ENCODE data around the gene ZFP57. TPM values are rescaled to one million over a fixed set of nuclear protein-coding genes. Genes with fewer than 3 reads are reported as not detected.

The ZFP57 gene
- total and polyA plus RNA-seq, 9 donors = 0.13 to 0.25 (median 0.24) TPM; not detected in 6

- H3K9me3 ChIP-seq = no peaks in the 10 kb centered on the region
- H3K4me3 ChIP-seq = no peak overlapping the region
- DNase-seq = no peak
- H3K36me3 ChIP-seq = no peaks in the 10 kb centered on the region
- no peaks in the 10 kb centered on the region for H3K4me1 ChIP-seq (ENCODE audit: insufficient read depth)
- TF ChIP-seq CTCF (IDR thresholded peaks at IDR 0.05) = no peak
- TF ChIP-seq EP300 (IDR thresholded peaks at IDR 0.05) = no peak
- no peak for TF ChIP-seq POLR2A (IDR thresholded peaks at IDR 0.05)
- intact Hi-C loops (cut with DNase I) = no loop called here
- no peak overlapping the region for H3K27ac ChIP-seq
- 86 to 90% (median 88%) methylated on average over 23 of the region's 23 CpGs for WGBS, 3 donors
- no peaks in the 10 kb centered on the region for H3K27me3 ChIP-seq
Observed at GRCh38 chr6:29647927-29648642, 32.9 kb downstream of the ZFP57 start.

GRCh38 chr6:29641430-29642148 lies 39.4 kb downstream of the ZFP57 start:
- H3K9me3 ChIP-seq = no peaks in the 10 kb centered on the region
- intact Hi-C loops (cut with DNase I) = no loop called here
- H3K4me1 ChIP-seq (ENCODE audit: insufficient read depth) = no peaks in the 10 kb centered on the region
- H3K4me3 ChIP-seq = no peak overlapping the region
- no peak for DNase-seq
- 30 to 42% (median 39%) methylated on average over 3 of the region's 3 CpGs for WGBS, 3 donors
- no peaks in the 10 kb centered on the region for H3K36me3 ChIP-seq
- TF ChIP-seq POLR2A (IDR thresholded peaks at IDR 0.05) (no peak), EP300 (IDR thresholded peaks at IDR 0.05) (no peak), CTCF (IDR thresholded peaks at IDR 0.05) (no peak)
- H3K27ac ChIP-seq = no peak overlapping the region
- H3K27me3 ChIP-seq = no peaks in the 10 kb centered on the region

- no peak for DNase-seq
- intact Hi-C loops (cut with DNase I) = no loop called here
- no peak for TF ChIP-seq POLR2A (IDR thresholded peaks at IDR 0.05)
- no peak for TF ChIP-seq CTCF (IDR thresholded peaks at IDR 0.05)
- TF ChIP-seq EP300 (IDR thresholded peaks at IDR 0.05) = no peak
- Histone ChIP-seq H3K4me3 (no peak overlapping the region), H3K36me3 (no peaks in the 10 kb centered on the region), H3K4me1 (ENCODE audit: insufficient read depth) (no peaks in the 10 kb centered on the region), H3K27me3 (no peaks in the 10 kb centered on the region), H3K9me3 (no peaks in the 10 kb centered on the region), H3K27ac (no peak overlapping the region)
- 85 to 94% (median 88%) methylated on average over 9 of the region's 9 CpGs for WGBS, 3 donors
Observed at GRCh38 chr6:29637247-29637646, 43.7 kb downstream of the ZFP57 start.

GRCh38 chr6:29633534-29633905 lies 47.4 kb downstream of the ZFP57 start:
- WGBS, 3 donors = 0 to 1% (median 0%) methylated on average over 9 of the region's 9 CpGs
- no peak for DNase-seq
- intact Hi-C loops (cut with DNase I) = no loop called here

More at GRCh38 chr6:29633534-29633905, 47.4 kb downstream of the ZFP57 start:
- Histone ChIP-seq H3K4me1 (ENCODE audit: insufficient read depth) (peaks cover 11% of the 10 kb centered on the region), H3K4me3 (peak overlapping the region; percentile 79), H3K27me3 (no peaks in the 10 kb centered on the region), H3K36me3 (no peaks in the 10 kb centered on the region), H3K9me3 (no peaks in the 10 kb centered on the region), H3K27ac (peak overlapping the region in 1 of 2 donors; percentile 43)
- TF ChIP-seq EP300 (IDR thresholded peaks at IDR 0.05) (no peak), POLR2A (IDR thresholded peaks at IDR 0.05) (no peak), CTCF (IDR thresholded peaks at IDR 0.05) (no peak)

All from ovary (tissue), 9 donors.